Memory B cell (primary cell): Measurements from ENCODE around the gene ZNF311.
"Not testable (repeated sequence)": the region's sequence is repeated elsewhere in the genome, so short reads cannot be mapped to it uniquely, and the experiment has no call there.

Experiments used
- ATAC-seq: fragments of 150-1000 bp; cut with Tn5 transposase; 2 replicates; pipeline ENCODE4 v1.10.0; 2021; ENCODE audit warnings: low read depth, mild to moderate bottlenecking, moderate library complexity
- DNase-seq, 2 donors: peaks; one replicate each; pipeline ENCODE4 v3.0.0; 2022; ENCODE audit warnings: low spot score in 2 of 2
- H3K27ac Mint-ChIP-seq: one replicate; pipeline ENCODE4 v1.8.0; 2022; ENCODE audit warnings: mild to moderate bottlenecking, moderate library complexity, mixed read lengths
- H3K27me3 Mint-ChIP-seq: one replicate; pipeline ENCODE4 v1.8.0; 2022; ENCODE audit warnings: mixed read lengths
- H3K36me3 Mint-ChIP-seq: one replicate; pipeline ENCODE4 v1.8.0; 2022; ENCODE audit warnings: mild to moderate bottlenecking, mixed read lengths
- H3K4me1 Mint-ChIP-seq: one replicate; pipeline ENCODE4 v1.8.0; 2022; ENCODE audit warnings: mixed read lengths
- H3K4me3 Mint-ChIP-seq: one replicate; pipeline ENCODE4 v1.8.0; 2022; ENCODE audit warnings: mild to moderate bottlenecking, moderate library complexity, mixed read lengths
- H3K9me3 Mint-ChIP-seq: one replicate; pipeline ENCODE4 v1.8.0; 2022; ENCODE audit warnings: mixed read lengths

The ZNF311 gene

DNA sequence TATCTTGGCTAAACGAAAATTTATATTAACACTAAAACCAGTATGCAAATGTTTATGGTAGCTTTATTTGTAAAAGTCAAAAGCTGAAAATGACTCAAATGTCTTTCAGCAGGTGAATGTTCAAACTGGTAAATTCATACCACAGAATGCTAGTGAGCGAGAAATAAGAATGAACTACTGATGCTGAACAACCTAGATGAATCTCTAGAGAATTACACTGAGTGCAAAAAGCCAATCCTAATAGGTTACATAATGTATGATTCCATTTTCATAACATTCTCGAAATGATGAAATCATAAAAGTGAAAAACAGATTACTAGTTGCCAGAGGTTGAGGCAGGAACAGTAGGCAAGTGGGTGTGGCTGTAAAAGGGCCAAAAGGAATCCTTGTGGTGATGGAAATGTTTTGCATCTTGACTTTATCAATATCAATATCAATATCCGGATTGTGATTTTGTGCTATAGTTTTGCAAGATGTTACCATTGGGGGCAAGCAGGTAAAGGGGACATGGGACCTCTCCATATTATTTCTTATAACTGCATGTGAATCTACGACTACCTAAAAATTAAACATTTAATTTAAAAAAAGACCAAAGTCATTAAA, 26.1 kb downstream of the ZNF311 start:
- Mint-ChIP-seq H3K4me1 (peaks cover 25% of the 10 kb centered on the region), H3K27ac (no peak overlapping the region), H3K4me3 (no peak overlapping the region), H3K9me3 (peaks cover 1% of the 10 kb centered on the region), H3K36me3 (peaks cover 1% of the 10 kb centered on the region), H3K27me3 (peaks cover 3% of the 10 kb centered on the region)
- no peak for ATAC-seq
- no peak for DNase-seq

DNA sequence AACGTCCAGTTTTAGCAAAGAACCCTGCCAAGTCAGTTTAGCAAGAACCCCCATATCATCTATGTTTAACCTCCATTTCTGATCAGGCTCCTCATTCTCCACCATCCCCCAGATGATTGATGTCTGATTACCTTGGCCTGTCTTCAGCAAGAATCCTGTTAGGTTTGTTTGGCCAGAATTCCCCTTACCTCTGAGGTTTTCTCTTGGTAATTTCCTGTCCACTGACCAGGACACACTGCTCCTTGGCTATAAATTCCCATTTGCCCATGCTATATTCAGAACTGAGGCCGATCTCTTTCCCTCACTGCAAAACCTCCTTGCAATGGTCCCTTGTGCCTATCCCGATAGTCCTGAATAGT, 27.0 kb downstream of the ZNF311 start:
- peaks cover 1% of the 10 kb centered on the region for H3K36me3 Mint-ChIP-seq
- H3K27ac Mint-ChIP-seq = no peak overlapping the region
- H3K27me3 Mint-ChIP-seq = peaks cover 7% of the 10 kb centered on the region
- H3K4me1 Mint-ChIP-seq = peaks cover 25% of the 10 kb centered on the region
- peak overlapping the region; percentile 77 for H3K4me3 Mint-ChIP-seq
- H3K9me3 Mint-ChIP-seq = peaks cover 3% of the 10 kb centered on the region
- ATAC-seq (no peak), DNase-seq (no peak)

DNA sequence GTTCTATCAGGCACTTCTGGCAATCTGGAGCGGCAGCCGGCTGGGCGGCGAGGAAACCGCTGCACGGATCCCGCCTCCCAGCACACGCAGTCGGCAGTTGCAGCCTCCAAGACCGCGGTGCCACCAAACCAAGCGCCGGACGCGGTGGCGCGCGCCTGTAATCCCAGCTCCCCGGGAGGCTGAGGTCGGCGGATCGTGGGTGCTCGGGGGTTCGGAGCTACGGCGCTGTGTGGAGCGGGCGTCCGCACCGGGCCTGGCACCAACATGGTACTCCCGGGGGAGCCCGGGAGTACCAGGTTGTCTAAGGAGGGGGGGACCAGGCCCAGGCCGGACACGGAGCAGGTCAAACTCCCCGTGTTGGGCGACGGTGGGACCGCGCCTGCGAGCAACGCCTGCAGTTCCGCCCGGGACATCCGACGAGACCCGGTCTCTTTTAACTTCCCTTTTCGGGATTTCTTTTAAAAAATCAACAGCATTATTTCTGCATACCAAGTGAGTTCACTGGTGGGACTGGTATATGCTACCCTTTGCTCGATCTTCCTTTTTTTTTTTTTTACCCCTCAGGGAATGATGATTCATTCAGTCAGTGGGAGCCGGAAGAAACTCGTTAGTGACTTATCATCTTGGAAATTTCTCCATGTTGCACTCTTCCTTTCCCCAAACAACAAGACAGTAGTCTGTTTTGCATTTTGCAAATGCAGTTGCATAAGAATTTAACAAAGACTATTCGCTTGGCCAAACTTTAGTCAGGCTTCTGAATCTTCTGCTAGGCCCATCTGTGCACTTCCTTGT, 27.6 kb downstream of the ZNF311 start:
- peaks cover 1% of the 10 kb centered on the region for H3K36me3 Mint-ChIP-seq
- peak overlapping the region; percentile 77 for H3K4me3 Mint-ChIP-seq
- H3K27ac Mint-ChIP-seq = no peak overlapping the region
- peaks cover 23% of the 10 kb centered on the region for H3K4me1 Mint-ChIP-seq
- peaks cover 3% of the 10 kb centered on the region for H3K9me3 Mint-ChIP-seq
- H3K27me3 Mint-ChIP-seq = peaks cover 7% of the 10 kb centered on the region
- DNase-seq (no peak), ATAC-seq (no peak)

DNA sequence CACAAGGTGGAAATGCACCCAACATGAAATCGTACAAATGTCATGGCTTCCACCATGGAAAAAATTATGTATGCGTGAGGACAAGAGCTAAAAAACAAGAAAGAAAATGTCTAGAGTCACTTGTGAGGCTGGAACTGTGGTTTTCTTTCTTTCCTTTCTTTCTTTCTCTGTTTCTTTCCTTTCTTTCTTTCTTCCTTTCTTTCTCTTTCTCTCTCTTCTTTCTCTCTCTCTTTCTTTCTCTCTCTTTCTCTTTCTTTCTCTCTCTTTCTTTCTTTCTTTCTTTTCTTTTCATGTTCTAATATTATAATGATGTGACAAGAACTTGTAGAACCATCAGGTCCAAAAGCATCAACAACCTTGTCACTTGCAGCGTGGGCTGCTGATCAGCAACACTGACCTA, 28.4 kb downstream of the ZNF311 start:
- no peak for DNase-seq
- Mint-ChIP-seq H3K27ac (no peak overlapping the region), H3K27me3 (peaks cover 9% of the 10 kb centered on the region), H3K4me3 (peak overlapping the region; percentile 77), H3K4me1 (peaks cover 18% of the 10 kb centered on the region), H3K9me3 (peaks cover 3% of the 10 kb centered on the region), H3K36me3 (no peaks in the 10 kb centered on the region)
- ATAC-seq = no peak

DNA sequence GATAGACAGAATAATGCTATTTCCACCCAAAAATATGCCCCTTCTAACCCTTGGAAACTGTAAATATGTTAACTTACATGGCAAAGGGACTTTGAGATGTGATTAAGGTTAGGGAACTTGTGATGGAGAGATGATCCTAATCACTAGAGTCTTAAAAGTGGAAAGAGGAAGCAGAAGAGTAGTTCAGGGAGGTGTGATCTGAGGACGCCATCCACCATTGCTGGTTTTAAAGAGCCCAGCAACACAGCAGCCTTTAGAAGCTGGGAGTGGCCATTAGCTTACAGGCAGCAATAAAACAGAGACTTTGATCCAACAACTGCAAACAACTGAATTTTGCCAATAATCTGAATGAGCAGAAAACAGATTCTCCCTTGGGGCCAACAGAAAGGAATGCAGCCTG, 30.6 kb downstream of the ZNF311 start:
- H3K9me3 Mint-ChIP-seq = peaks cover 2% of the 10 kb centered on the region
- DNase-seq (no peak), ATAC-seq (no peak)
- peaks cover 7% of the 10 kb centered on the region for H3K4me1 Mint-ChIP-seq
- H3K27me3 Mint-ChIP-seq = peaks cover 7% of the 10 kb centered on the region
- H3K27ac Mint-ChIP-seq = no peak overlapping the region
- H3K36me3 Mint-ChIP-seq = peaks cover 2% of the 10 kb centered on the region
- no peak overlapping the region for H3K4me3 Mint-ChIP-seq

DNA sequence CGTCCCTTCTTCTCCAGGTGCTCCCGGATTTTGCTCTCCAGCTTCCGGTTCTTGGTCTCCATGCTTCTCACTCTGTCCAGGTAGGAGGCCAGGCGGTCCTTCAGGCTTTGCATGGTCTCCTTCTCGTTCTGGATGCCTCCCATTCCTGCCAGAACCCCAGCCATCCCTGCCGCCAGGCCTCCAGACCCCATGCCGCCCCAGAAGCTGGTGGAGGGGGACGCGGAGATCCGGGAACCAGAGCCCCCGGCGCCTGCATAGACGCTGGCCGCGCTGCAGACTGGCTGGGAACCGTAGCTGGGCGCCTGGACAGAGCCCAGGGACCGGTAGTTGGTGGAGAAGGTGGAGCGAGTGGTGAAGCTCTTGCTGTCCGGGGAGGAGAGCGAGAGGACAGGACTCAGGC, 35.1 kb downstream of the ZNF311 start:
- H3K36me3 Mint-ChIP-seq, H3K27ac Mint-ChIP-seq, H3K4me1 Mint-ChIP-seq, DNase-seq, H3K4me3 Mint-ChIP-seq, ATAC-seq, H3K27me3 Mint-ChIP-seq: not testable (repeated sequence)
- peaks cover 15% of the 10 kb centered on the region for H3K9me3 Mint-ChIP-seq

DNA sequence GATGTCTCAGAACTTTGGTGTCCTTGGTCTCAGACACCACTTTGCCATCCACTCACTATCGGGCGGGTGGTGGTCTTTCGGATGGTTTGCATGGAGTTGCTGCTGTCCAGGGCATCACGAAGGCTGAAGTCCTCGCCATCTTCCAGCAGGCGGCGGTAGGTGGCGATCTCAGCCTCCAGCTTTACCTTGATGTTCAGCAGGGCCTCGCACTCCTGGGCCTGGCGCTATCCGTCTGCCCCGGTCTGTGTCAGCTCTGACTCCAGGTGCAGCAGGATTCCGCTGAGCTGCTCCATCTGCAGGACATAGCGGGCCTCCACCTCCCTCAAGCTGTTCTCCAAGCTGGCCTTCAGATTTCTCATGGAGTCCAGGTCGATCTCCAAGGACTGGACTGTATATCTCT, 36.0 kb downstream of the ZNF311 start:
- no peak for ATAC-seq
- Mint-ChIP-seq H3K36me3 (peaks cover 2% of the 10 kb centered on the region), H3K4me1 (no peaks in the 10 kb centered on the region), H3K4me3 (no peak overlapping the region), H3K27ac (no peak overlapping the region), H3K27me3 (peaks cover 6% of the 10 kb centered on the region), H3K9me3 (peaks cover 17% of the 10 kb centered on the region)
- DNase-seq = no peak

DNA sequence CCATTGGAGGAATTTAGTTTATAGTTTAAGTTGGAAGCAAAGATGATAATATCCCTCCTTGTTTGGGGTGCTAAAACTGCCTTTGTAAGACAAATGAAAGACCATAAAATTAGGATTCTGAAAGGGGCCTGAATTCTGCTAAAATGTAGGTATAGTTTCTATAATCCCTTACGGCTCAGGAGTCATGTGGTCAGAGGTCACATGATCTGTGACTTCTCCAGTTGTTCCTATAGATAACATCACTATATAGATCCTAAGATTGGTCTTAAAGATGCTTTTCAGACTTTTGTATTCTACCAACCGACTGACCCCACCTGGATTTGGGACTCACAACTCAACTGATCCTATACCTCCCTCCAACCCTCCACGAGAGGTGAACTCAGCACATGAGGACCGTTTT, 36.6 kb downstream of the ZNF311 start:
- peaks cover 19% of the 10 kb centered on the region for H3K9me3 Mint-ChIP-seq
- H3K36me3 Mint-ChIP-seq = peaks cover 4% of the 10 kb centered on the region
- no peak for DNase-seq
- no peak for ATAC-seq
- peaks cover 2% of the 10 kb centered on the region for H3K4me1 Mint-ChIP-seq
- no peak overlapping the region for H3K4me3 Mint-ChIP-seq
- no peak overlapping the region for H3K27ac Mint-ChIP-seq
- H3K27me3 Mint-ChIP-seq = peaks cover 7% of the 10 kb centered on the region

DNA sequence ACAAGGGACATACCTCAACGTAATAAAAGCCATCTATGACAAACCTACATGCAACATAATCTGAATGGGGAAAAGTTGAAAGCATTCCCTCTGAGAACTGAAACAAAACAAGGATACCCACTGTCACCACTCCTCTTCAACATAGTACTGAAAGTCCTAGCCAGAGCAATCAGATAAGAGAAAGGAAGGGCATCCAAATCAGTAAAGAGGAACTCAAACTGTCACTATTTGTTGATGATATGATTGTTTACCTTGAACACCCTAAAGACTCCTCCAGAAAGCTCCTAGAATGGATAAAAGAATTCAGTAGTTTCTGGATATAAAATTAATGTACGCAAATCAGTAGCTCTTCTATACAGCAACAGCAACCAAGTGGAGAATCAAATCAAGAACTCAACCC, 39.4 kb downstream of the ZNF311 start:
- Mint-ChIP-seq H3K36me3 (peaks cover 4% of the 10 kb centered on the region), H3K9me3 (peaks cover 19% of the 10 kb centered on the region), H3K27ac (no peak overlapping the region), H3K27me3 (peaks cover 10% of the 10 kb centered on the region), H3K4me1 (peaks cover 2% of the 10 kb centered on the region), H3K4me3 (no peak overlapping the region)
- DNase-seq = no peak
- no peak for ATAC-seq

DNA sequence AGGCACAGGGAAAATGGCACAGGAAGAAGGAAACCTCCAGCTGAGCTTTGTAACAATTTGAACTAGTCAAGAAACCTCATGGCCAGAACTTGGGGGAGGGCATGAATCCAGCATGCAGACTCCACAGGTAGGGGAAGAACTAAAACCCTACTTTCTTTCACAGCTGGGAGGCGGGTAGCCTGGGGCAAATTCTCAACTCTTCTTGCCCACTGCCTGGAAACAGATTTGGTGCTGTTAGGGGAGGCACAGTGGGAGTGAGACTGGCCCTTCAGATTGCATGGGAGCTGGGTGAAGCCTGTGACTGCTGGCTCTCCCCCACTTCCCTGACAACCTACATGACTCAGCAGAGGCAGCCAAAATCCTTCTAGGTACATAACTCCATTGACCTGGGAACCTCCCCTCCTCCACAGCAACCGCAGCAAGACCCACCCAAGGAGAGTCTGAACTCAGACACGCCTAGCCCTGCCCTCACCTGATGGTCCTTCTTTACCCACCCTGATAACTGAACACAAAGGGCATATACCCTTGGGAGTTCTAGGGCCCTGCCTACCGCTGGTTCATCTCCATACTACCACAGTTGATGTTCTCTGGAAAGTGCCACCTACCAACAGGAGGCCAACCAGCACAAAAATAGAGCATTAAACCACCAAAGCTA, 44.1 kb downstream of the ZNF311 start:
- Mint-ChIP-seq H3K9me3 (peaks cover 6% of the 10 kb centered on the region), H3K36me3 (peaks cover 2% of the 10 kb centered on the region), H3K27ac (no peak overlapping the region), H3K4me3 (no peak overlapping the region), H3K27me3 (peaks cover 21% of the 10 kb centered on the region), H3K4me1 (peaks cover 2% of the 10 kb centered on the region)
- no peak for DNase-seq
- ATAC-seq = no peak

DNA sequence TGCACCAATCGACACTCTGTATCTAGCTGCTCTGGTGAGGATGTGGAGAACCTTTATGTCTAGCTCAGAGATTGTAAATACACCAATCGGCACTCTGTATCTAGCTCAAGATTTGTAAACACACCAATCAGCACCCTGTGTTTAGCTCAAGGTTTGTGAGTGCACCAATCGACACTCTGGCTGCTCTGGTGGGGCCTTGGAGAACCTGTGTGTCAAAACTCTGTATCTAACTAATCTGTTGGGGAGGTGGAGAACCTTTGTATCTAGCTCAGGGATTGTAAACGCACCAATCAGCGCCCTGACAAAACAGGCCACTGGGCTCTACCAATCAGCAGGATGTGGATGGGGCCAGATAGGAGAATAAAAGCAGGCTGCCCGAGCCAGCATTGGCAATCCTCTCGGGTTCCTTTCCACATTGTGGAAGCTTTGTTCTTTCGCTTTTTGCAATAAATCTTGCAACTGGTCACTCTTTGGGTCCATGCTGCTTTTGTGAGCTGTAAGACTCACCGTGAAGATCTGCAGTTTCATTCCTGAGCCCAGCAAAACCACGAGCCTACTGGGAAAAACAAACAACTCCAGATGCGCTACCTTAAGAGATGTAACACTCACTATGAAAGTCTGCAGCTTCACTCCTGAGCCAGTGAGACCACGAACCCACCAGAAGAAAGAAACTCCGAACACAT, 46.4 kb downstream of the ZNF311 start:
- peaks cover 23% of the 10 kb centered on the region for H3K27me3 Mint-ChIP-seq
- DNase-seq, H3K9me3 Mint-ChIP-seq, H3K4me3 Mint-ChIP-seq, H3K27ac Mint-ChIP-seq, H3K36me3 Mint-ChIP-seq, H3K4me1 Mint-ChIP-seq, ATAC-seq: not testable (repeated sequence)

DNA sequence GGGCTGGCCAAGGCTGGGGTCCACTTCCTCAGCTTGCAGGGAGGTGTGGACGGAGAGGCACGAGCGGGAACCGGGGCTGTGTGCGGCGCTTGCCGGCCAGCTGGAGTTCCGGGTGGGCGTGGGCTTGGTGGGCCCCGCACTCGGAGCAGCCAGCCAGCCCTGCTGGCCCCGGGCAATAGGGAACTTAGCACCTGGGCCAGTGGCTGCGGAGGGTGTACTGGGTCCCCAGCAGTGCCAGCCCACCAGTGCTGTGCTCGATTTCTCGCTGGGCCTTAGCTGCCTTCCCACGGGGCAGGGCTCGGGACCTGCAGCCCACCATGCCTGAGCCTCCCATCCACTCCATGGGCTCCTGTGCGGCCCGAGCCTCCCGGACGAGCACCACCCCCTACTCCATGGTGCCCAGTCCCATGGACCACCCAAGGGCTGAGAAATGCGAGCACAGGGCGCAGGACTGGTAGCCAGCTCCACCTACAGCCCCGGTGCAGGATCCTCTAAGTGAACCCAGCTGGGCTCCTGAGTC, 47.3 kb downstream of the ZNF311 start:
- peaks cover 25% of the 10 kb centered on the region for H3K27me3 Mint-ChIP-seq
- not testable (repeated sequence) for ATAC-seq, H3K36me3 Mint-ChIP-seq, H3K4me3 Mint-ChIP-seq, DNase-seq, H3K9me3 Mint-ChIP-seq, H3K4me1 Mint-ChIP-seq, H3K27ac Mint-ChIP-seq

DNA sequence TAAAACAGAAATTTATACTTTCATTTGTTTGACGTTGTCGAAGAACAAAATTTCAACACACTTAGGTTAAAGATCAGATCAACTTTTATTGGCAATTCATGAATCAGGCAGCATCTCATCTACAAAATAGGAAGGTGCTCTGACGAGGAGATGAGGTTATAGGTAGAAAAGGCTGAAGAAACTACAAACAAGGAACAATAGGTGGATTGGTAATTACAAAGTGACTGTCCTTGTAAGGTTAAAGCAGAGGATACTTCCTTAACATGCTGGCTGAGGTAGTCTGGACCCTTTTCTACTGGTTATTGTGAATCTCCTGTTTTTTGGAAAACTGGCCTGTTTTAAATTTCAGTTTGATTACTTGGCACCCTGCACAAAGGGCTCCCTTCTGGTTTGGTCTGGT, 48.8 kb downstream of the ZNF311 start:
- peaks cover 7% of the 10 kb centered on the region for H3K4me1 Mint-ChIP-seq
- H3K4me3 Mint-ChIP-seq = no peak overlapping the region
- no peak for ATAC-seq
- no peaks in the 10 kb centered on the region for H3K36me3 Mint-ChIP-seq
- no peak overlapping the region for H3K27ac Mint-ChIP-seq
- peaks cover 22% of the 10 kb centered on the region for H3K27me3 Mint-ChIP-seq
- peaks cover 2% of the 10 kb centered on the region for H3K9me3 Mint-ChIP-seq
- no peak for DNase-seq
